DMS153 (cell line): ENCODE data around the gene FHOD1.
A peak's percentile ranks its signal among the peaks of the same experiment; 100 is the strongest.

ENCODE experiments used
- DNase-seq: peaks from one replicate; lab custom pipeline; 2025; lab: John Stamatoyannopoulos, UW

The FHOD1 gene

DNA sequence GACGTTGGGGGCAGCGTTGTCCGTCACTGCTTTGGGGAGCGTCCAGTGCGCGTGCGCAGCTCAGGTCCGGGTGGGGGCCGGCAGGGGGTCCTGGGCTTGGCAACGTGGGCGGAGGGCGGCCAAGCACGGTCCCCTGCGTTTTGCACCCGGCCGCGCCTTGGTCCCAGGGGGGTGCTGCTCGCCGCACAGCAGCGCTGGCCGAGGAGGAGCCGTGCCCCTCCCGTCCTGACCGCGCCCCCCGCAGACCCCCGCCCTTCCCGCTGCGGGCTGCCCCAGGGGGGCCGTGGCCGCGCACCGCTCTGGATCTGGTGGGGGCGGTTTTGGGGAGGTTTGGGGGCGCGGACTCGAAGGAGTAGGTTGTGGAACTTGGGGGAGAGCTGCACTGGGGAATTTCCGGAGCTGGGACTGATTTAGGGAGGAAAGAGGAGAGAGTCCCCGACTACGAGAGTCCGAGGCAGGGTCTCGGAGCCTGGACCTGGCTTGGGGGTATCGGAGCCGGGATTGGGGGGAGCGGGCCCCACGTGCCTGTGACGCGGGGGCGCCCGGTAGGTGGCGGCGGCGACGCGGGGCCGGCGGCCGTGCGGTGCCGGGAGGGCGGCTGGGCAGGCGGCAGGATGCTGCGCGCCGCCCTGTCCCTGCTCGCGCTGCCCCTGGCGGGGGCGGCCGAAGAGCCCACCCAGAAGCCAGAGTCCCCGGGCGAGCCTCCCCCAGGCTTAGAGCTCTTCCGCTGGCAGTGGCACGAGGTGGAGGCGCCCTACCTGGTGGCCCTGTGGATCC is 1.3 kb upstream of the FHOD1 start, which contains the start of gene SLC9A5:
Gene SLC9A5 (plus strand): TSS at position 579 of the 777 bp plus-strand sequence. CDS start 36 bp downstream, at position 615.
- DNase-seq, result no peak

DNA sequence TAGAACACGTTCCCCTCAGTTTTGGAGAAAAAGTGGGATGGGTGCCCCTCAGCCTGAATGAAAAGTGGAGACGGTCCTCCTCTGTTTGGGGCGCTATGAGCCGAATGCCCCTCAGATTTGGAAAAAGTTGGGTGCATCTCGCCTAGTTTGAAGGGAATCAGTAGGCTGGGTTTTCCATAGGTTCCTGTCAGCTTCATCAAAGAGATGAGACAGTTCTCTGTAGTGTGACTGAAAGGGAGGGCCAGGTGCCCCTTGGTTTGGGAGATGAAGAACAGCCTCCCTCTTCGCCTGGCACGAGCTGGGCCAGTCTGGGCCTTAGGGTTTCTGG is 756 bp upstream of the FHOD1 start:
- no peak for DNase-seq

DNA sequence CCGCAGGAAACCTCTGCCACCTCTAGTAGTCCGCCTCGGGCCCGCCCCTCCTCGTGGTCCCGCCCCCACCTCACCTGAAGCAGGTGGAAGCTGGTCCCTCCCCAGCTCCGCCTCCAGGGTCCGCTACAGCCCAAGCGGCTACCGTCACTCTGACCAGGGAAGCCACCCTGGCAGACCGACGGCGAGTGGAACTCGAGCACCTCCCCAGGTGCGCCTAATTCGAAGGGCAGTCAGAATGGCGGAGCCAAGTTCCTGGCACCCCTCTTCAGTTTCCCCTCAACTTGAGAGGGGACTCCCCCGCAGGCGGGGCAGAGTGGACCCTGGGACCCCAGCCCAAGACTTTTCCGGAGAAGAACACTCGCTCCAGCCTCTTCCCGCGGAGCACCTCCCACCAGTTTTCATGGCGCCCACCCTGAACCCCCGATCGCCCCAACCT is 507 bp downstream of the FHOD1 start:
- peak; percentile 89 for DNase-seq

DNA sequence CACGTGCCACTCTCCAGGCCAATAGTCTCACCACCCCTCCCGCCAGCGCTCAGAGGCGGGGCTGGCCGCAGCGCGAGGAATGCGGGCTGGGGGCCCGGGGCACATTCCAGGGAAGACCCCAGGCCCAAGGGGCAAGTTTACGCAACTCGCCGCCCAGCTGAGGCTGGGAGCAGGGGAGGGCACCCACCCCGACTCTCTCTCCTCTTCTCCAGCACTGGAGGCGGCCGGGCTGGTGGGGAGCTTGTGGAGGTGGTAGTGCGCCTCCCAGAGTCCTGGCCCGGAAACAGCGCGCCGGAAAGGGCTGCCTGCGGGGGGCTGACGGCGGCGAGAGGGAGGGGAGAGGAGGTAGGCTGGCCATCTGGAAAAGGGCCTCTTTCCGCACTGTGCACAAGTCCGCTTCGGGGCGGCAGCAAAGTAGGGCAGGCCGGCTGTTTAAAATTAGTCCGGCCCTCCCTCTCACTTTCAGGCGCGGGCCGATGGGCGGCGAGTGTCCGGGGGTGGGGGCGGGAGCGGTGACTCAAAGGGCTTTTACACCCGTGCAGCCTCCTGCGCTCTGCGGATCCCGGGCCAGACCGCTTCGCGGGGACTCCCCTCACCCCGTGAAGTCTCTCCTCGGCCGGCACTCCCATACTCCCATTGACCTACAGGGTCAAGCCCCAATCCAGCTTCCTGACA is 1.1 kb downstream of the FHOD1 start:
- DNase-seq, result peak; percentile 30

DNA sequence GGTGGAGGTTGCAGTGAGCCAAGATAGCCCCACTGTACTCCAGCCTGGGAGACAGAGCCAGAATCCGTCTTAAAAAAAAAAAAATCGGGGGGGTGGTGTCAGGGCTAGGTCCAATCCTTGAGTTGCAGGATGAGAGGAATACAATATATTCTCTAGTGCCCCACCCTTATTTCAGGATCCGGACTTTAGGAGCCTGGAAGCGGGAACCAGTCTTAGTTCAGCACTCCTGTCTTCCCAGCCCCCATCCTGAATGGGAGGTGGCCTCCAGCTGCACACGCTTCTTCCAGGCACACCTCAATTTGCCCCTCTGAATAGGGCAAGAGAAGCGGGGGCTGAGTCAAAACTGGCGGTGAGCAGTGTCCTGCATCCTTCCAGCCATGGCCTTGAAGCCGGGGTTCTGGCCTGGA is 1.6 kb downstream of the FHOD1 start:
- no peak for DNase-seq

DNA sequence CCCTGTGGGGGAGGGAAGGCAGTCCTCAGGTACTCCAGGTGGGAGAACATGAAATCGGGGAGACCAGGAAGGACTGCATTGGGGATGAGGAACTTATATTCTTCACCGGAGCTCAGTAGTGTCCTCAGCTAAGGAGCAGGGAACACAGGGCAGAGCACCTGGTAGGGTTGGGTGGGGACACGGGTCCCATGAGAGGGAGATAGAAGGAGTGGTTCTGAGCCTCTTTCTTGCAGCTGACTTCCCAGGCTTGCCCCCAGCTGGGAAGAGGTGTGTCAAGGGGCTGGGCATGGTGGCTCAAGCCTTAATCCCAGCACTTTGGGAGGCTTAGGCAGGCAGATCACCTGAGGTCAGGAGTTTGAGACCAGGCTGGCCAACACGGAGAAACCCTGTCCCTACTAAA is 2.1 kb downstream of the FHOD1 start:
- DNase-seq, result no peak

DNA sequence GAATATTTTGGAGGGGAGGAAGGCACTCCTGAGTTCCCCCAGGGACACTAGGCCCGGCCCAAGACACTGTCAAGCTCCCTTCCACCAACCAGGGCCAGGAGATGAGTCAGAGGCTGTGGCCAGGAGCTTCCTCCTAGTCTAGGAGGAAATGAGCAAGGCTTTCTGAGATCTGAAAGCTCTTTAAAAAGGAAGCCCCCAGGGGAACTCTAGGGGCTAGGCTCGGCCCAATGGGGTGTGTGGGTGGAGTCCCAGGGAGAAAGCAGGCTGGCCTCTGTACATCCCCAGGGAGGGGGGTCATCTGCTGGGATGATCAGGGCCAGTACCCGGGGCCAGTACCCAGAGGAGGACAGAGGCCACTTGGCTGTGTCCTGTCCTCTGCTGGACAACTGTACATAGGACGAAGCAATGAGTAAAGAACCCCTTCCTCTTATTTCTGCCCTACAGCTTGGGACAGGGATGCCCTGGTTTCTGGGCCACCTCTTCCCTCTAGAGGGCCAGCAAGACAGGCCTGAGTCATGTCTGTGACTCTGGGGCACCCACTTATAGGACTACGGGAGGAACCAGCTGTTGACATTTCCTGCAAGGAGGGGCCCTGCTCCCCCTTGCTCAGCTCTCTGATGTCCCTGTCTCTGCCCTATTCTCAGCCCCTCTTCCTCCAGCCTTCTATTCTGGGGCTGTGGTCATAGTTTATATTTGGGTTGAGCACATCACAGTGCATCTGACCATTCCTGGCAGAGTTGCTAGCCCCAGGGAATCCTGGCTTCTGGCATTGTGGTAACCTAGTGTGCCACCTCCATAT is 2.7 kb downstream of the FHOD1 start:
- DNase-seq, result no peak

DNA sequence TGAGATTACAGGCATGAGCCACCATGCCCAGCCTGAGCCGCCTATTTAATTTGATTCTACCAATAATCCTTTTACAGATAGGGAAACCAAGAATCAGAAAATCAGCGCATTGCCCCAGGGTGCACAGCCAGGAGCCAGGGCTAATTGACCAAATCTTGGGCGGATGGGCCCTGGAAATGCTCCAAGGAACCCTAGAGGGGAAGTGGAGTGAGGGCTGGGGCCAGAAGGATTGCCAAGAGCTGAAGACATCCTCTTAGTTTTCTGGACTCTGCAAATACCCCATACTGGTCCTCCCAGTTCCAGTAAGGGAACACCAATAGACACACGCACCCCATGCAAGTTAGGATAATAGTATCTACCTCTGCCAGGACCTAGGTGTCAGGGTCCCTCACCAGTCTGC is 3.8 kb downstream of the FHOD1 start:
- DNase-seq, result no peak

DNA sequence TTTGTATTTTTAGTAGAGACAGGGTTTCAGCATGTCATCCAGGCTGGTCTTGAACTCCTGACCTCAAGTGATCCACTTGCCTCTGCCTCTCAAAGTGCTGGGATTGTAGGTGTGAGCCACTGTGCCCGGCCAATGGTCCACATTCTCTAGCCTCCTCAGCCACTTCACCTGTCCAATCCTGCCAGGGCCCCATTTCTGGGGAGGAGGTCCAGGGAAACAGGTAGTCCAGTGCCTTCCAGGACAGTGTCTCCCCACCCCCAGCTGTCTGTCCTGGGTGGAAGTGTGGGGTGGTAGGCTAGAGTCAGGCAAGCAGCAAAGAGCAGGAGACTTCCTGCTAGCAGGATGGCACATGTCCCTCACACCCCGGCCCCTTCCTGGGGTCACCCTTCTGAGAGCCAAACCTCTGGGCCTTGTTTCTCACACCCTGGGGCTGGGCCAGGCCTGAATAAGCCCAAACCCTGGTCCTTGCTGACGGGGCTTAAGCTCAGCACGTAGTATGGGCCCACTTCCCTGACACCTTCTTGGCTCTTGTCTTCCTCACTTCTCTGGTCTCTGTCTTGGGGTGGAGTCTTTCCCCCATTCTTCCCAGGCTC is 5.0 kb downstream of the FHOD1 start:
- no peak for DNase-seq

DNA sequence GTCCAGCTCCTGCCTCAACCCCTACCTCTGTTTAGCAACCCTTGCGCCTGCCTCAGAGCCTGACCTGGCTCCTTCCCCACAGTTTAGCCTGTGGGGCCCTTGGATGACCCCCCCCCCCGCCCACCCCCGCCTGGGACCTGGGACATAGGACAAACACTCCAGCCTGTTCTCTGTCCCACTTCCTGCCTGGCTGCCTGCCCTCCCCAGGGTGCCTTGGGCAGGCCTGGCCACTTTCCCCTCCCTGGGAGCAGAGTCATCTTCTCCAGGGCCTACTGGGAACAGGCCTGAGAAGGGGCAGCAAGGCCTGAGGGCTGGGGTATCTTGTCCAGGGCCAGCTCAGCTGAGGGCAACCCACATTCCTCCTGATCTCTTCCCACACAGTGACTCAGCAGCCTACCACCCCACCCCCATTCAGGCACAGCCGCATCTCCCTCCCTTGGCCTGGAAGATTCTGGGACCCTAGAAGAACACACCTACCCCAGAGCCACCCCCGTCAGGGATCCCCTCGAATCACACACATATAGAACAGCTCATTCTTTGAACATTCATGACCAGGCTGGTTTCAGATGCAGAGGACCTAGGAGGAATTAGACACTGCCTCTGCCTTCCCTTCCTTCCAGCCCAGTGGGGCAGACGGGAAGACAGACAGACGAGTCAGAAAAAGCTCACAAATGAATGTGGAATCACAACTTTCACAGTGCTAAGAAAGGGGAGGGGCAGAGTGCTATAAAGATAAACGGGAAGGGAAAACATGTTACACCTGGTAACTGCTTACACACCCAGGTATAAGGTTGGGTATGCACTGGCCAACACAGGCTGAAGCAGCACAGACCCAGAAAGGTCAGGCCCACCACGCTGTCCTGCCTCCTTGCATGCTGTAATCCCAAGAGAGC is 6.0 kb downstream of the FHOD1 start:
- DNase-seq, result peak; percentile 3

DNA sequence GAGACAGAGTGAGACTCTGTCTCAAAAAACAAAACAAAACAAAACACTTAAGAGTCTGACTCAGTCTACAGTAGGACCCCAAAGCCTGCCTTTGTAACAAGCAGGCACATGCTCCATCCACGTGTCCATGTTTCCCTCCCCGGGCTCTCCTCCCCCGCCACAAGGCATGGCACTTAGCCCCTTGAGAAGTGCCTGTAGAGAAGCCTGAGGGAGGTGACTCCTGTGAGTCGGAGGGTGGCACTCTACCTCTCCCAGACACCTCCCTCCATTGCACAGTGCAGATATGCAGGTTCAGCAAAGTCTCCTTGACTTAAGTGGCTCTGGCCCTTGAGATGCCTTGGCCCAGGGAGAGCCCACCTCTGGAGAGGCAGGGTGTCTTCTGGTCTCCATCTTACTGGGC is 6.8 kb downstream of the FHOD1 start:
- DNase-seq, result no peak

DNA sequence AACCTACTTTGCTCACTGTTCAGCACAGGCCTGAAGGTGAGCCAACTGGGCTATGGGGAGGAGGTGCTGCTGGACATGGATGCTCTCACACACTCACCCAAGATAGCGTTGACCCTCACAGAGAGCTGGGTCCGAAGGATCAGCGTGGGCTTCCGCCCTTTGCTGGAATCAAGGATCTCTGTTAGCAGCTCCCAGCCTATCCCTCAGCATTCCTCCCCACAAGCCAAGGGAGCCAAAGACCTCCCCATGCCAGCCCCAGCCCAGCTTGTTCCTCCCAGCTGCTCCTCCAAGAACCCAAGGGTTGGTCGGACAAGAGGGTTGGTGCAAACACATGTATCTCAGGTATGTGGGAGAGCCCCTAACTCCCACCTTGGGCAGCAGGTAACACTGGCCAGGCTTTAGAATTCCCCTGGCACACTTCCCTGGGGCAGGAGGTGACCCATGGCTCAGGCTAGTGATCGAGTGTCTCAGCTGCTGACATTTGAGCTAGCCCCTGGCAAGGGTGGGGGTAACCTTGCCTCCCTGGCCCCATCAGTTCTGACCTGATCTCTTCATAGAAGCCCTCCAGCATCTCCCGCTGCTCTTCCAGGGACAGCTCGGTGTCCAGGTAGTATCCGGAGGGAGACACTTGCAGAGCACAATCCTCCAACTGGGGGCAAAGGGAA is 8.3 kb downstream of the FHOD1 start:
- DNase-seq, result no peak

DNA sequence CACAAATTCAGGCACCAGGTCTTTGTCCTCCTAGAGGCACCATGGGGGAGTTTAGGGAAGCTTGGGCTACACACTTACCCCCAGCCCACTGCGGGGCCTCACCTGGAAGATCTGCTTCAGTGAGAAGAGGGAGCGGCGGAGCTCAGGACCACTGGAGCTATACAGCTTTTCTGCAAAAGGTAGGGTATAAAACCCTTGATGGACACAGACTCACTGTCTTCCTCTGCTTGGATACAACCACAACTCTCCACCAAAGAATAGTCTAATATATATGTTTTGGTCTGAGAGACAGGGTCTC is 9.1 kb downstream of the FHOD1 start:
- DNase-seq, result no peak

DNA sequence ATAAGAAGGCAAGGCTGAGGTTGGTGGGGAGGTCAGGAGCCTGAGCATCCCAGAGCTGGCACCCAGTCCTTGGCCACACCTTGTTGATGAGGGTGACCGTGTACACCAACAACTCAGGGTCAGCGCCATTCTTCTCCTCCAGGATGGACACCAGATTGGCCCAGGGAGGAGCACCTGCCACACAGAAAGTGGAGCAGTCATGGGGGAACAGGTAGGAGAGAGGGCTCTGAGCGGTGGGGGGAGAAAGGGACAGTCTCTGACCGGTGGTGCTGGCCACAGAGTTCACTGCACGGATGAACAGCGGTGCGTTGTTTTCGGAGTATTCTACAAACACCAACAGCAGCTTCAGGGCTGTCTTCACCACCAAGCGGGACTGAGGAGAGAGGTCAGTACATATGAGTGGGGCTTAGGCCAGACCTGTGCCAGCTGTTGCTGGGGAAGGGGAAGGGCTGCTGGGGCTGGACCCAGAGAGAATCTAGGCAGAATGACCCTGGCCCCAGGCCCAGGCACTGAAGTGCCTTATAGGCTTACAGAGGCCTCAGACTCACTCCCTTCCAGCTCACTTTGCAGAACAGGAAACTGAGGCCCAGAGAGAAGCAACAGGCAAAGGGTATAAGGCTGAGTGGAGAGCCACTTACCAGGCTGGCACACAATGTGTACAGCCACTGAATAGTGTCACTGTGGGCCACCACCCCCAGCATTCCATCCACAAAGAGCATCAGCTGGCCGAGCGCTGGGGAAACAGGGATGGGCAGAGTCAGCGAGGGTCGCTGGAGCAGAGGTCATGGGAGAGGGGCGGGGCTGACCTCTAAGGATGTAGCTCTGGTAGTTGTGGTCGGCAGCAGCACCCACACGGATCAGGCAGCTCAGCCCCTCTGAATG is 9.6 kb downstream of the FHOD1 start:
- no peak for DNase-seq

DNA sequence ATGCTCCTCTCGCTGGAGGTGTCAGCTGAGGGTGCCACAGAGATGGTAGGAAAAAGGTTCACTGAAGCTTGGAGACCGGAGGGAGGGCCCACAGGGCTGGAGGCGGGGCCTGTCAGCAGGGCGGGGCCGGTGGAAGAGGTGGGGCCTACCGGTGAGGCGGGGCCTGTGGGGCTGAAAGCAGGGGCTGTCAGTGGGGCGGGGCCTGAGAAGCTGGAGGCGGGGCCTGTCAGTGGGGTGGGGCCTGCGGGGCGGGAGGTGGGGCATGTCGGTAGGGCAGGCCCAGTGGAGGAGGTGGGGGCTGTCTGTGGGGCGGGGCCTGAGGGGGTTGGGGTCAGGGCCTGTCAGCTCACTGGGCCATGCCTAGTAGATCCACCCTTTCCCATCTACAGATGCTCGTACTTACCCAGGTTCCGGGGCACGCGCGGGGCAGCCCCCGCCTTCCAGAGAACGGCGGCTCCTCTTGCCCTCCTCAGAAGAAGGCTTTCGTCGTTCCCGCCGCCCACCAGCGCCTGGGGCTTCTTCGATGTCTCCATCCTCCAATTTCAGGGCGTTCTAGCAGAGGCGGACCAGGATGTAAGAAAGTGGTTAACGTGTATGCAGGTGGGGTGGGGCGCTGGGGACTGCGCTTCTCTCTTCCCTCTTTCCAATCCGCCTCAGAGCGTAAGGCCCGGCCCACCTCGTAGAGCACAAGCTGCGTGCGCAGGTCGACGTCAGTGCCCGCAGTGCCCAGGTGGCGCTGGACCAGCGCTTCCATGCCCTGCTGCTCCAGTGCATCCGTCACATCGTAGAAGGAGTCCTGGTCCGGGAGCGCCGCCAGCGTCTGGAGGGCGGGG is 10.5 kb downstream of the FHOD1 start:
- no peak for DNase-seq

DNA sequence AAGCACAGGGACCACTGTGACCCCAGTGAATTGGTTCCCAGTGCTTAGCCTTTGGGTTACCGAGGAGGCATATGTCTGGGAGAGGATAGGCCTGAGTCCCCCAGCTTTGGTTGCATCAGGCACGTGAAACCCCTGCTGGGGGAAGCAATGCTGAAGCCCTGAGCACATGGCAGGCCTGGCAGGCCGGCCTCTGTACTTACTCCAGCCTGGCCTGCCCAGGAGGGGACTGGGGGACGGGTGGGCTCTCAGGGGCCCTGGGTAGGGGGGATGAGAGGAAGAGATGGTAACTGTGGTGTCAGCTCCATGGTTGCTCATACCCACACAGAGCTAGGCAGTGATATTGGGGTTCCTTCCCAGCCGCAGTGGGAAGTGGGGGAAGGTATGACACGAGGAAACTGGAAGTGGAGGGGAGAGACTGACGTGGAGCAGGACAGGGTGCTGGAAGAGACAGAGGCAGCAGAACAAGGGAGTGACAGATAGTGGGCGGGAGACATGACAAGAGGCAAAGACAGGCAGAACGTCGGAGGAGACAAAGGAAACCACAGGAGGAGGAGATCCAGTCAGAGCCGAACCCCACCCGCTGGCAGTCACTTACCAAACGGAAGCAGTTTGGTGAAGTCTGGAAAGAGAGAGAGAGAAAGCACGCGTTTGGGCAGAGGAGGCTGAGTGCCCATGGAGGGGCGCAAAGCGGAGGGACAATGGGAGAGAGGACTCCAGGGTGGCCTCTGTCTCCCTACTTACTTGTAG is 11.3 kb downstream of the FHOD1 start:
- no peak for DNase-seq

DNA sequence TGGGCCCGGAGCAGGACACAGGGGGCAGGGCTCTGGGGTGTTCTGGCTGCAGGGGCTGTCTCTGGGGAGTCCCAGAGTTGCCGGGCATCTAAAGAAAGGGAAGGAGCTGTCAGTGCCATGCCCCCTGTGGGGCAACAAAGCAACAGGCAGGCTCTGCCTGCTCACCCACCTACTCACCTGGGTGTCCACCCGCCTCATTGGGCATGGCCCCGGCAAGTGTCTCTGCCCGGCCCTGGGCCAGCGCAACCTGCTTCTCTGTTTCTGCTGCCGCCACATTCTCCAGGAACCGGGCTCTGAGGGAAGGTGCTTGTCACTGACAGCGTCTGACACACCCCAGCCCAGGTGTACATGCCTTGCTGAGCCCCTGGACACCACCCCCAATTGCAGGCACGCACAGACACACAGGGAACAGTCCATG is 13.1 kb downstream of the FHOD1 start:
- no peak for DNase-seq

DNA sequence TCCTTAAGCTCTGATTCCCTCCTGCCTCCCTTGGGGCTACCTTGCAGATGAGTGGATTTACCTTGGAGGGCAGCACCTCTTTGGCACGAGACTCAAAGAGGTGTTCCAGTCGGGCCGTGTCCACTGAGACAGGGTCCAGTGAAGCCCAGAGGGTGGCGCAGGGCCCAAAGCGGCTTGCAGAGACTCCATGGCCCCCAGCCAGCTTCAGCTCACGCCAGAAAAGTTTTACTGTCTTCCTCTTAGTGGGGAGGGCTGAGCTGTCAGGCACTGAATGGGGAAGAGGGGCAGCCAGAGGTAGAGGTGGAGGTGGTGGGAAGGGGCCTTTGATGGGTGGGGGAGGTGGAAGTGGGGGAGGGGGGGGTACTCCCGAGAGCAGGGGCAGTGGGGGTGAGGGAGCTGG is 13.7 kb downstream of the FHOD1 start:
- DNase-seq, result no peak
